H1 (cell line): ENCODE measurements around the gene TMEM92. TPM values are rescaled to one million over a fixed set of nuclear protein-coding genes. Genes with fewer than 3 reads are reported as not detected.

Experiments used
- CHD2 ChIP-seq: IDR thresholded peaks from 2 replicates; pipeline ENCODE4 v1.6.1; 2012; ENCODE audit warnings: low read length, improper control_type of control experiment
- EGR1 ChIP-seq: IDR thresholded peaks from 2 replicates; pipeline ENCODE4 v1.6.1; 2011; ENCODE audit warnings: low read depth, low read length, borderline replicate concordance
- SP4 ChIP-seq: IDR thresholded peaks from 2 replicates; pipeline ENCODE4 v1.6.1; 2012; ENCODE audit warnings: low read length, inconsistent platforms
- SUZ12 ChIP-seq: fragments of 200-600 bp; sonication (generic); IDR thresholded peaks from 2 replicates; pipeline ENCODE4 v1.6.1; 2012; ENCODE audit warnings: mild to moderate bottlenecking, inconsistent platforms, low read length, moderate library complexity, mixed read lengths
- polyA plus RNA-seq, 7 experiments: library from polyadenylated mRNA; depleted of rRNA in 3 of 7; stranded (reverse) in 5 of 7; unstranded in 2 of 7; fragments of >200 nt in 5 of 7; fragments of 200-250 nt in 2 of 7; gene quantifications; 1 replicate in 5 of 7; 2 replicates in 1 of 7; 4 replicates in 1 of 7; pipeline versions ENCODE4 v1.2.1 to v1.2.3, GENCODE V29; 2011 to 2013; ENCODE audit warnings: missing spikeins in 2 of 7, mixed read lengths in 2 of 7
- total RNA-seq: library from RNA; stranded (reverse); fragmentation: NEBNext Ultra II Directional; extraction: Animal tissue kit (Norgen Biotek cat#: 25700); gene quantifications from 2 replicates; pipeline ENCODE4 v1.2.1, GENCODE V29; 2021

The TMEM92 gene
- total and polyA plus RNA-seq, 2 of the 8 experiments (the other 6 are each of a cell fraction or from before 2014, with no cell fraction given): 11.9 to 24.8 TPM

DNA sequence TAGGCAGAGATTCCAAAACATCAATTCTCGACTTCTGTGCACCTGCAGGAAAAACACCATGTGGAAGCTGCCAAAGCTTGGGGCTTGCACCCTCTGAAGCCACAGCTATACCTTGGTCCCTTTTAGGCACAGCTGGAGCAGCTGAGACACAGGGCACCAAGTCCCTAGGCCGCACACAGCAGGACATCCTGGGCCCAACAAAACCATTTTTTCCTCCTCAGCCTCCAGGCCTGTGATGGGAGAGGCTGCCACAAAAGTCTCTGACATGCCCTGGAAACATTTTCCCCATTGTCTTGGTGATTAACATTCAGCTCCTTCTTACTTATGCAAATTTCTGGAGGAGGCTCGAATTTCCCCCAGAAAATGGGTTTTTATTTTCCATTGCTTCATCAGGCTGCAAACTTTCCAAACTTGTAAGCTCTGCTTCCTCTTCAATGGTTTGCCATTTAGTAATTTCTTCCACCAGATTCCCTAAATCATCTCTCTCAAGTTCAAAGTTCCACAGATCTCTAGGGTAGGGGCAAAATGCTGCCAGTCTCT, 48.5 kb upstream of the TMEM92 start (continued):
- TF ChIP-seq CHD2 (no peak), EGR1 (no peak), SUZ12 (no peak), SP4 (no peak)
